SK-MEL-5 (cell line): Measurements from ENCODE around the gene UBASH3A. TPM values are rescaled to one million over a fixed set of nuclear protein-coding genes. Genes with fewer than 3 reads are reported as not detected.

Source experiments
- small RNA-seq, 2 experiments: library from RNA; depleted of rRNA; stranded (forward); fragments of <200 nt; gene quantifications; one replicate each; pipeline ENCODE3, GENCODE V24; 2014
- total RNA-seq: library from RNA; depleted of rRNA; stranded (reverse); fragments of >200 nt; shearing (Covaris generic); gene quantifications from 2 replicates; pipeline ENCODE4 v1.2.3, GENCODE V29; 2014; rRNA removed

Gene UBASH3A
- total RNA-seq, 1 experiment from 2014 or later = not detected

Small RNAs within 50 kb of the gene (small RNA-seq; reads per million reads assigned to genes)
- 0 reads per million in 2 experiments for gene RNU6-1149P

Other genes with a start within 250 kb of the UBASH3A start
- gene ABCG1, start 184.8 kb upstream of the UBASH3A start, total RNA-seq = 0.21 TPM in 1 of 2 replicates, not detected in the other
- 0.13 and 0.16 TPM in 2 replicates for gene TFF3, start 88.5 kb upstream of the UBASH3A start, total RNA-seq
- not detected in 2 replicates for gene TFF2, start 52.9 kb upstream of the UBASH3A start, total RNA-seq
- gene TFF1, start 37.4 kb upstream of the UBASH3A start, total RNA-seq = not detected in 2 replicates
- 0.34 TPM in 1 of 2 replicates, not detected in the other for gene TMPRSS3, start 7.8 kb upstream of the UBASH3A start, total RNA-seq
- 0.11 TPM in 1 of 2 replicates, not detected in the other for gene RSPH1, start 92.3 kb downstream of the UBASH3A start, total RNA-seq
- gene SLC37A1, start 110.0 kb downstream of the UBASH3A start, total RNA-seq = 4.3 and 7.2 TPM in 2 replicates
- 2.9 and 3.1 TPM in 2 replicates for gene PDE9A, start 249.7 kb downstream of the UBASH3A start, total RNA-seq